Loucy (cell line): ENCODE results near the gene SH3BP4.

Source experiments
- H2AFZ ChIP-seq: fragments of 200-600 bp; sonication (generic); 2 replicates; pipeline ENCODE4 v1.6.0; 2016; ENCODE audit warnings: antibody characterized with exemption, mild to moderate bottlenecking, low read length, moderate library complexity
- H3F3A ChIP-seq: fragments of 200-600 bp; 2 replicates; pipeline ENCODE4 v1.6.0; 2016; ENCODE audit warnings: antibody characterized with exemption, low read depth, mild to moderate bottlenecking
- H3K27me3 ChIP-seq: fragments of 200-600 bp; sonication (generic); 2 replicates; pipeline ENCODE4 v1.6.1; 2014; ENCODE audit warnings: low read length, mild to moderate bottlenecking; ENCODE audit not compliant: insufficient read depth, poor library complexity, severe bottlenecking
- H3K36me3 ChIP-seq: fragments of 200-600 bp; sonication (generic); 2 replicates; pipeline ENCODE4 v1.6.1; 2016; ENCODE audit warnings: low read length; ENCODE audit not compliant: insufficient read depth
- H3K4me1 ChIP-seq: fragments of 200-600 bp; sonication (generic); 2 replicates; pipeline ENCODE4 v1.5.1; 2014; ENCODE audit warnings: low read length, mild to moderate bottlenecking; ENCODE audit not compliant: insufficient read depth, poor library complexity, severe bottlenecking
- H3K4me2 ChIP-seq: fragments of 200-600 bp; sonication (generic); 2 replicates; pipeline ENCODE4 v1.6.0; 2014; ENCODE audit warnings: antibody characterized with exemption, low read length, low read depth, mild to moderate bottlenecking; ENCODE audit not compliant: poor library complexity, severe bottlenecking
- H3K4me3 ChIP-seq: fragments of 200-600 bp; sonication (generic); 2 replicates; pipeline ENCODE4 v1.5.1; 2014; ENCODE audit warnings: low read length, mild to moderate bottlenecking, mixed read lengths; ENCODE audit not compliant: poor library complexity, severe bottlenecking
- H3K79me2 ChIP-seq: fragments of 200-600 bp; sonication (generic); 2 replicates; pipeline ENCODE4 v1.6.1; 2014; ENCODE audit warnings: low read length; ENCODE audit not compliant: insufficient read depth
- H3K9ac ChIP-seq: fragments of 200-600 bp; sonication (generic); 2 replicates; pipeline ENCODE4 v1.6.0; 2014; ENCODE audit warnings: mild to moderate bottlenecking, low read depth, low read length, moderate library complexity; ENCODE audit not compliant: poor library complexity, severe bottlenecking
- H3K9me2 ChIP-seq: fragments of 200-600 bp; sonication (generic); replicated peaks from 2 replicates; pipeline ENCODE4 v1.6.1; 2016; ENCODE audit warnings: low read depth, low read length, mixed read lengths
- H3K9me3 ChIP-seq: fragments of 200-600 bp; sonication (generic); 2 replicates; pipeline ENCODE4 v1.6.1; 2014; ENCODE audit warnings: mild to moderate bottlenecking, antibody characterized with exemption, low read length, low read depth; ENCODE audit not compliant: insufficient read depth
- H4K20me1 ChIP-seq: fragments of 200-600 bp; sonication (generic); 2 replicates; pipeline ENCODE4 v1.6.0; 2014; ENCODE audit warnings: antibody characterized with exemption, low read length, mild to moderate bottlenecking; ENCODE audit not compliant: insufficient read depth, poor library complexity, severe bottlenecking
- EZH2phosphoT487 ChIP-seq: fragments of 200-600 bp; IDR thresholded peaks from 2 replicates; pipeline ENCODE4 v1.6.1; 2018; ENCODE audit warnings: antibody characterized with exemption, mild to moderate bottlenecking, moderate library complexity, borderline replicate concordance
- TF ChIP-seq, protein P1 (sequence below): fragments of 200-600 bp; sonication (generic); conservative IDR thresholded peaks from 2 replicates; pipeline ENCODE4 v1.5.1; 2014; ENCODE audit warnings: mild to moderate bottlenecking, antibody characterized with exemption, low read length

SH3BP4 gene

DNA sequence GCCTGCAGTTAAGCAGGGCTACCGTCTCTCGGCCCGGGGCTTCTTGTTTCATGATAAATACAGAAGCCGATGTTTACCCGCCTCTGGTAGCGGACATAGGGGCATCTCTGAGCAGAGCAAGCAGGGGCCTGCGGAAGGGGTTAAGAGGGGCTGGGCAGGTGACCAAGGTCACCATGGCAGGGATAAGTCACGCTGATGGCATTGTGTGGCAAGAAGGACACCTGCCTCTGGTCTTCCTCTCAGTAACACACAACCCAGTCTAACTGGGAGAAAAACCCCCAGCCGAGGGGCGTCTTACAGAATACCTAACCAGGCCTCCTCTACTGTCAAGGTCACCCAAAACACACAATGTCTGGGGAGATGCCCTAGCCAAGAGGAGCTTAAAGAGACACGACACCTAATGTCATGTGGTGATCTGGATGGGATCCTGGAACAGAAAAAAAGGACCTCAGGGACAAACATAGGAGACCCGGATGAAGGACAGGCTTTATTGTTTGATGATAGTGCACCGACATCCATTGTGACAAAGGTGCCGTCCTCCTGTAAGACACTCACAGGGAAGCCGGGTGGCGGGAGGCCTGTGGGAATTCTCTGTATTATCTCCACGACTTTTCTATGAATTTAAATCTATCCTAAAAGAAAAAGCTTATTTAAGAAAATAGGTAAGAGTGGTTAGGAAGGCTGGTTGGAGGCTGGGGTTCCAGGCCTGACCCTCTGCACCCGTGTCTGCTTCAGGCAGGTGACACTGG is 24.8 kb downstream of the SH3BP4 start:
- Histone ChIP-seq H3K4me2 (no peak overlapping the region), H3K9me3 (no peaks in the 10 kb centered on the region), H3K9me2 (no peaks in the 10 kb centered on the region), H3K4me3 (no peak overlapping the region), H4K20me1 (no peaks in the 10 kb centered on the region), H3F3A (no peaks in the 10 kb centered on the region), H3K4me1 (no peaks in the 10 kb centered on the region), H3K79me2 (no peaks in the 10 kb centered on the region), H3K9ac (no peak overlapping the region), H3K27me3 (no peaks in the 10 kb centered on the region), H2AFZ (no peak overlapping the region), H3K36me3 (no peaks in the 10 kb centered on the region)
- no peak for TF ChIP-seq EZH2phosphoT487
- TF ChIP-seq, protein P1, sequence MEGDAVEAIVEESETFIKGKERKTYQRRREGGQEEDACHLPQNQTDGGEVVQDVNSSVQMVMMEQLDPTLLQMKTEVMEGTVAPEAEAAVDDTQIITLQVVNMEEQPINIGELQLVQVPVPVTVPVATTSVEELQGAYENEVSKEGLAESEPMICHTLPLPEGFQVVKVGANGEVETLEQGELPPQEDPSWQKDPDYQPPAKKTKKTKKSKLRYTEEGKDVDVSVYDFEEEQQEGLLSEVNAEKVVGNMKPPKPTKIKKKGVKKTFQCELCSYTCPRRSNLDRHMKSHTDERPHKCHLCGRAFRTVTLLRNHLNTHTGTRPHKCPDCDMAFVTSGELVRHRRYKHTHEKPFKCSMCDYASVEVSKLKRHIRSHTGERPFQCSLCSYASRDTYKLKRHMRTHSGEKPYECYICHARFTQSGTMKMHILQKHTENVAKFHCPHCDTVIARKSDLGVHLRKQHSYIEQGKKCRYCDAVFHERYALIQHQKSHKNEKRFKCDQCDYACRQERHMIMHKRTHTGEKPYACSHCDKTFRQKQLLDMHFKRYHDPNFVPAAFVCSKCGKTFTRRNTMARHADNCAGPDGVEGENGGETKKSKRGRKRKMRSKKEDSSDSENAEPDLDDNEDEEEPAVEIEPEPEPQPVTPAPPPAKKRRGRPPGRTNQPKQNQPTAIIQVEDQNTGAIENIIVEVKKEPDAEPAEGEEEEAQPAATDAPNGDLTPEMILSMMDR: no peak

DNA sequence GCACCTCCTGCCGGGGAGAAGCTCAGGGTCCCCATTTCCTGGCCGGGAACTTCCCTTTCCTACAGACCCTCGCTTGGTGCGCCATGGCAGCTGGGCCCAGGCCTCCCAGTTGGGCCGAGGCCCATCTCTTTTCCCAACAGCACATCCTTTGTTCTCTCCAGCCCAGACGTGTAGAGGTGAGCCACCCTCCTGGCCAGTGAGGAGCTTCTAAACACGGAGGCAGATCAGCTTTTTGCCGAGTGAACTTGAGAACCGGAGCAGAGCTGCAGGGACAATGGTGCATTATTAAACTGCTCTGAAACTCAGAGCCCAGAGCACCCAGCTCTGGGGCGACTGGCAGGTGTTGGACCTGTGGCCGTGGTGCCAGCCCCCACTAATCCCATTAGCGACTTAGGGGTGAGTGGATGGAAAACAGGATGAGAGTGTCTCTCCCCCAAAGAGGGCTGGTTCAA is 25.4 kb downstream of the SH3BP4 start:
- H3K9me2 ChIP-seq: no peaks in the 10 kb centered on the region
- no peaks in the 10 kb centered on the region for H4K20me1 ChIP-seq
- H3K79me2 ChIP-seq: no peaks in the 10 kb centered on the region
- no peaks in the 10 kb centered on the region for H3K9me3 ChIP-seq
- no peak overlapping the region for H3K4me3 ChIP-seq
- no peak overlapping the region for H3K4me2 ChIP-seq
- TF ChIP-seq, protein P1: no peak
- TF ChIP-seq EZH2phosphoT487: no peak
- no peaks in the 10 kb centered on the region for H3K4me1 ChIP-seq
- no peaks in the 10 kb centered on the region for H3F3A ChIP-seq
- H3K9ac ChIP-seq: no peak overlapping the region
- no peak overlapping the region for H2AFZ ChIP-seq
- H3K36me3 ChIP-seq: no peaks in the 10 kb centered on the region
- H3K27me3 ChIP-seq: no peaks in the 10 kb centered on the region

DNA sequence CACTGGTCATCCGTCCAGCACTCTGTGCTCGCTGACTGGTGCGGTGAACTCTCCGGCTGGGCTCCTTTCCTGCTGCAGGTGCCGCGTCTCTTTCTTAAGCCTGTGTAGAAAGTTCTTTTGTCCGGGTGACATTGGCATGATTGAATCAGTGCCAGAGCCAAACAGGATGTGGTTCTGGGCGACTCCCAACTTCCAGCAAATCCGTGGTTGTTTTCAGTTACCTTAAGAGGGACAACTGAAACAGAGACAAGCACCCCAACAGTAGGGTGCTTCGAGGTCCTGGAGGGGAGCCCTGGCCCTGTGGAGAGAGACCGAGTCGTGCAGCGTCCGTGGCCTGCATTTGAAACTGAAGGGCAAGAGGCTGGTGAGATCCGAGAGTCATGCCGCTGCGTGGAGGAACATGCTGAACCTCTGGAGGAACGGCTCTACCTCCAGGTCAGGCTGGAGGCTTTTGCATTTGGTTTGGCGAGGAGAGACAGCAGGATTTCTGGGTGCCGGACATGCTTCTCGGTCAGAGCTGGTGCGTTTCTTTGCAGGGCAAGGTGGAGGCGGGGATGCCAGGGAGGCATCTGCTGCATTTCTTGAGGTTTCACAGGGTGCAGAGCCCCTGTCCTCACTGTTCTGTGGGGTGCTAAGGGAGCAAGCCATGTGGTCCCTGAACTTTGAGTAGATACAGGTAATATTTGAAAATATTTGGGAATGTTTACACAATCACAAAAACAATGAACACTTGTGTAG is 26.8 kb downstream of the SH3BP4 start:
- Histone ChIP-seq H3K9me2 (no peaks in the 10 kb centered on the region), H3K36me3 (no peaks in the 10 kb centered on the region), H3K9me3 (no peaks in the 10 kb centered on the region), H2AFZ (no peak overlapping the region), H3K4me3 (no peak overlapping the region), H3F3A (no peaks in the 10 kb centered on the region), H3K4me1 (no peaks in the 10 kb centered on the region), H3K27me3 (no peaks in the 10 kb centered on the region), H3K9ac (no peak overlapping the region), H4K20me1 (no peaks in the 10 kb centered on the region), H3K4me2 (no peak overlapping the region), H3K79me2 (no peaks in the 10 kb centered on the region)
- TF ChIP-seq, protein P1: no peak
- TF ChIP-seq EZH2phosphoT487: no peak
